Ishikawa (cell line): ENCODE measurements around the gene TAF11L13.

Experiments
- CREB1 ChIP-seq: IDR thresholded peaks from 2 replicates; pipeline ENCODE4 v1.6.1; 2012; ENCODE audit warnings: low read depth
- EGR1 ChIP-seq: IDR thresholded peaks from 2 replicates; pipeline ENCODE4 v1.6.1; 2012
- EP300 ChIP-seq: IDR thresholded peaks from 2 replicates; pipeline ENCODE4 v1.6.1; 2012; ENCODE audit warnings: borderline replicate concordance
- FOXM1 ChIP-seq: IDR thresholded peaks from 2 replicates; pipeline ENCODE4 v1.6.1; 2012; ENCODE audit warnings: low read depth, borderline replicate concordance
- RAD21 ChIP-seq: IDR thresholded peaks from 2 replicates; pipeline ENCODE4 v1.6.1; 2012; ENCODE audit warnings: low read depth
- TEAD4 ChIP-seq: IDR thresholded peaks from 2 replicates; pipeline ENCODE4 v1.6.1; 2012
- TF ChIP-seq, protein P1 (sequence below): IDR thresholded peaks from 2 replicates; pipeline ENCODE4 v1.6.1; 2012; ENCODE audit warnings: low read depth, mild to moderate bottlenecking
- TF ChIP-seq, protein P2 (sequence below): IDR thresholded peaks from 2 replicates; pipeline ENCODE4 v1.6.1; 2012

DNA sequence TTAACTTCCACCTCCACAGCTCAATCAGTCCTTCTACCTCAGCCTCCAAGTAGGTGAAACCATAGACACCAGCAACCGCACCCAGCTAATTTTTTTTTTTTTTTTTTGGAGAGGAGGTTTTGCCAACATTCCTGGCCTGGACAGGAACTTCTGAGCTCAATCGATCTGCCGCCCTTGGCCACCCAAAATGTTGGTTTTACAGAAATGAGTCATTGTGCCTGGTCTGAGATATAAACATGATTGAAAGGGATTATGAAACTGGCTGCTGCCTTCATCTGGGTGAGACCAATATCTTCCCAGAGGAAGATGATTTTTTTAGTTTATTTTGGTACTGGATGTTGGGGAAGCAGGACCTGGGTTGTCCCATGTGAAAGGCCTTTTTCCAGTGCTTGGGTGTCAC, 12.5 kb upstream of the TAF11L13 start:
- TF ChIP-seq EP300, result no peak
- TF ChIP-seq FOXM1, result no peak
- TF ChIP-seq, protein P1, sequence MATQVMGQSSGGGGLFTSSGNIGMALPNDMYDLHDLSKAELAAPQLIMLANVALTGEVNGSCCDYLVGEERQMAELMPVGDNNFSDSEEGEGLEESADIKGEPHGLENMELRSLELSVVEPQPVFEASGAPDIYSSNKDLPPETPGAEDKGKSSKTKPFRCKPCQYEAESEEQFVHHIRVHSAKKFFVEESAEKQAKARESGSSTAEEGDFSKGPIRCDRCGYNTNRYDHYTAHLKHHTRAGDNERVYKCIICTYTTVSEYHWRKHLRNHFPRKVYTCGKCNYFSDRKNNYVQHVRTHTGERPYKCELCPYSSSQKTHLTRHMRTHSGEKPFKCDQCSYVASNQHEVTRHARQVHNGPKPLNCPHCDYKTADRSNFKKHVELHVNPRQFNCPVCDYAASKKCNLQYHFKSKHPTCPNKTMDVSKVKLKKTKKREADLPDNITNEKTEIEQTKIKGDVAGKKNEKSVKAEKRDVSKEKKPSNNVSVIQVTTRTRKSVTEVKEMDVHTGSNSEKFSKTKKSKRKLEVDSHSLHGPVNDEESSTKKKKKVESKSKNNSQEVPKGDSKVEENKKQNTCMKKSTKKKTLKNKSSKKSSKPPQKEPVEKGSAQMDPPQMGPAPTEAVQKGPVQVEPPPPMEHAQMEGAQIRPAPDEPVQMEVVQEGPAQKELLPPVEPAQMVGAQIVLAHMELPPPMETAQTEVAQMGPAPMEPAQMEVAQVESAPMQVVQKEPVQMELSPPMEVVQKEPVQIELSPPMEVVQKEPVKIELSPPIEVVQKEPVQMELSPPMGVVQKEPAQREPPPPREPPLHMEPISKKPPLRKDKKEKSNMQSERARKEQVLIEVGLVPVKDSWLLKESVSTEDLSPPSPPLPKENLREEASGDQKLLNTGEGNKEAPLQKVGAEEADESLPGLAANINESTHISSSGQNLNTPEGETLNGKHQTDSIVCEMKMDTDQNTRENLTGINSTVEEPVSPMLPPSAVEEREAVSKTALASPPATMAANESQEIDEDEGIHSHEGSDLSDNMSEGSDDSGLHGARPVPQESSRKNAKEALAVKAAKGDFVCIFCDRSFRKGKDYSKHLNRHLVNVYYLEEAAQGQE, result no peak
- TF ChIP-seq RAD21, result no peak
- no peak for TF ChIP-seq CREB1
- TF ChIP-seq, protein P2, sequence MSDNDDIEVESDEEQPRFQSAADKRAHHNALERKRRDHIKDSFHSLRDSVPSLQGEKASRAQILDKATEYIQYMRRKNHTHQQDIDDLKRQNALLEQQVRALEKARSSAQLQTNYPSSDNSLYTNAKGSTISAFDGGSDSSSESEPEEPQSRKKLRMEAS, result no peak
- TF ChIP-seq EGR1, result no peak
- TF ChIP-seq TEAD4, result no peak
